Endothelial cell (in vitro differentiated cells): ENCODE data around the gene OR5AU1. TPM values are rescaled to one million over a fixed set of nuclear protein-coding genes. Genes with fewer than 3 reads are reported as not detected.

Experiments used
- total RNA-seq: library from RNA; stranded (reverse); fragmentation: NEBNext Ultra II Directional; extraction: Animal tissue kit (Norgen Biotek cat#: 25700); gene quantifications from one replicate; pipeline ENCODE4 v1.2.1, GENCODE V29; 2021; ENCODE audit not compliant: unreplicated experiment

Gene OR5AU1
- total RNA-seq, 1 donor from 2014 or later, result not detected

Other genes starting within 250 kb of the OR5AU1 start
- gene RNASE2, start 200.6 kb downstream of the OR5AU1 start, total RNA-seq, result not detected
- 62.7 TPM for gene METTL17, start 166.1 kb downstream of the OR5AU1 start, total RNA-seq
- not detected for gene SLC39A2, start 156.8 kb downstream of the OR5AU1 start, total RNA-seq
- gene NDRG2, start 131.0 kb downstream of the OR5AU1 start, total RNA-seq, result 45.9 TPM
- 0.62 TPM for gene TPPP2, start 125.8 kb downstream of the OR5AU1 start, total RNA-seq
- not detected for gene RNASE13, start 121.3 kb downstream of the OR5AU1 start, total RNA-seq
- not detected for gene RNASE7, start 113.7 kb downstream of the OR5AU1 start, total RNA-seq
- gene RNASE8, start 98.2 kb downstream of the OR5AU1 start, total RNA-seq, result not detected
- gene ARHGEF40, start 85.8 kb downstream of the OR5AU1 start, total RNA-seq, result 12.5 TPM
- 27.0 TPM for gene ZNF219, start 57.4 kb downstream of the OR5AU1 start, total RNA-seq
- 0.90 TPM for gene TMEM253, start 55.0 kb downstream of the OR5AU1 start, total RNA-seq
- gene HNRNPC, start 113.4 kb upstream of the OR5AU1 start, total RNA-seq, result 601 TPM
- gene RPGRIP1, start 124.0 kb upstream of the OR5AU1 start, total RNA-seq, result 1.5 TPM
- gene SUPT16H, start 228.0 kb upstream of the OR5AU1 start, total RNA-seq, result 84.6 TPM